HepG2 (cell line): ENCODE measurements around the gene CEBPB.

Source experiments
- CREM ChIP-seq, 2 experiments: sonication (generic) in 1 of 2; formaldehyde crosslinking in 1 of 2; IDR thresholded peaks; 2 replicates each; pipeline versions ENCODE4 v1.4.0 to v1.6.1; 2016 to 2020; ENCODE audit warnings: antibody characterized with exemption in 1 of 2, mild to moderate bottlenecking in 1 of 2, missing genetic modification reagents in 1 of 2
- ELK4 ChIP-seq: sonication (generic); formaldehyde crosslinking; IDR thresholded peaks from 2 replicates; pipeline ENCODE4 v1.9.0; 2021; ENCODE audit warnings: missing genetic modification reagents, borderline replicate concordance
- GTF2F1 ChIP-seq: fragments of 150-350 bp; IDR thresholded peaks from 2 replicates; pipeline ENCODE4 v1.6.1; 2014; ENCODE audit warnings: low read length
- IRF9 ChIP-seq: sonication (generic); formaldehyde crosslinking; IDR thresholded peaks from 2 replicates; pipeline ENCODE4 v1.8.0; 2022; ENCODE audit warnings: missing genetic modification reagents, mild to moderate bottlenecking, borderline replicate concordance
- PHB2 ChIP-seq: fragments of 450-650 bp; IDR thresholded peaks from 2 replicates; pipeline ENCODE4 v1.6.1; 2018; ENCODE audit not compliant: partially characterized antibody
- POLR2AphosphoS5 ChIP-seq: IDR thresholded peaks from 2 replicates; pipeline ENCODE4 v1.6.1; 2012; ENCODE audit warnings: low read depth, low read length
- PRMT3 ChIP-seq: sonication (generic); formaldehyde crosslinking; IDR thresholded peaks from 2 replicates; pipeline ENCODE4 v1.8.1; 2022; ENCODE audit warnings: low read depth, mild to moderate bottlenecking, moderate library complexity, missing genetic modification reagents, borderline replicate concordance
- ZNF589 ChIP-seq: sonication (generic); formaldehyde crosslinking; conservative IDR thresholded peaks from 2 replicates; pipeline ENCODE4 v1.8.0; 2022; ENCODE audit warnings: mild to moderate bottlenecking, moderate library complexity, missing genetic modification reagents
- ZSCAN31 ChIP-seq: sonication (generic); formaldehyde crosslinking; IDR thresholded peaks from 2 replicates; pipeline ENCODE4 v1.5.0; 2020; ENCODE audit warnings: low read depth, mild to moderate bottlenecking, missing genetic modification reagents

- TF ChIP-seq GTF2F1 (no peak), PHB2 (no peak), CREM (IDR thresholded peaks at IDR 0.05) (no peak), CREM (CRISPR knock-in tag; IDR thresholded peaks at IDR 0.05) (no peak), PRMT3 (0 out of 2 replicates have a peak, but pooled peaks have one; percentile 40), ZNF589 (CRISPR knock-in tag) (no peak), POLR2AphosphoS5 (no peak), IRF9 (CRISPR knock-in tag) (no peak), ELK4 (no peak), ZSCAN31 (CRISPR knock-in tag) (no peak)
Observed at GRCh38 chr20:50237349-50237748, 46.7 kb downstream of the CEBPB start.
